Activated CD8-positive, alpha-beta memory T cell treated with anti-CD3 and anti-CD28 coated beads, Interleukin-2, amount 50 U/mL, for 1 hour (primary cell): ENCODE data around the gene MAMDC4.

ENCODE experiments used
- DNase-seq: peaks from one replicate; pipeline ENCODE4 v3.0.0-alpha.2; 2020; ENCODE audit errors: extremely low read depth

The MAMDC4 gene

GRCh38 chr9:136890661-136891060 lies 38.5 kb downstream of the MAMDC4 start:
- DNase-seq: no peak

GRCh38 chr9:136896027-136896426 lies 43.9 kb downstream of the MAMDC4 start:
- no peak for DNase-seq

DNA sequence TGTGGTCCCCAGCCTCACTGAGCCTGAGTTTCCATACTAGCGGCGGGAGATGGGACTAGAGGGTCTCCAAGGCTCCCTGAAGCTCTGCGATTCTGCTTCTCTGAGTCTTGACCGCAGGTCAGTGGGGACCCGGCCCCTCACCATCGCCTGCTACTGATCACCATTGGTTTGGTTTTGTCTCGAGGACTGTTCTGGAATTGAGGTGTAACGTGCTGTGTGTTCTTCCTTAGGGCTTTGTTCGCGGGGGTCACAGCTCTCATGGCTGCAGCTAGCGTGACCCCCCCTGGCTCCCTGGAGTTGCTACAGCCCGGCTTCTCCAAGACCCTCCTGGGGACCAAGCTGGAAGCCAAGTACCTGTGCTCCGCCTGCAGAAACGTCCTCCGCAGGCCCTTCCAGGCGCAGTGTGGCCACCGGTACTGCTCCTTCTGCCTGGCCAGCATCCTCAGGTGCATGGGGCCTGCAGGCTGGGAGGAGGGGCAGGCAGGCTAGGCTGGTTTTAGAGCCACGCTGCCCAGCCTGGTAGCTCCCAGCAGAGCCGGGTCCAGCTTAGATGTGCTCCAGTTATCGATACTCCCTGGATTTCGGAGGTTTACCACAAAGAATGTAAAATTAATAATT lies 46.4 kb downstream of the MAMDC4 start:
- no peak for DNase-seq

- no peak for DNase-seq
Measured at GRCh38 chr9:136899196-136899595, 47.0 kb downstream of the MAMDC4 start.

DNA sequence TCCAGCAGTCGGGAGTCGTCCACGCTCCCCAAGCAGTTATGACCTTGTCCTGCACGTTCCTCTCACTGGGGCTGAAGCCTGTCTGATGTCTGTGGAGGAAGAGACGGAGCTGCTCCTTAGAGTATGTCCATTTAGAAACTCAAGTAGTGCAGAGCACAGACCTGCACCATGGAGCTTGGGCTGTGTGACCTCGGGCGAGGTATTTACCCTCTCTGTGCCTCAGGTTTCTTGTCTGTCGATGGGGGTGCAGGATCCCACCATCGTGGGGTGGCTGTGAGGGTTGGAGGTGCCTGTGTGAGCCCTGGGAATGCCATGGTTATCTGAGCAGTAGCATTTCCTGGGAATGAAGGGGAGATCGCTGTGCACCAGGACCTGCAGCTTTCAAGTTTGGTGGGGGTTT lies 48.4 kb downstream of the MAMDC4 start:
- no peak for DNase-seq

- no peak for DNase-seq
Measured at GRCh38 chr9:136900988-136901515, 48.9 kb downstream of the MAMDC4 start.

DNA sequence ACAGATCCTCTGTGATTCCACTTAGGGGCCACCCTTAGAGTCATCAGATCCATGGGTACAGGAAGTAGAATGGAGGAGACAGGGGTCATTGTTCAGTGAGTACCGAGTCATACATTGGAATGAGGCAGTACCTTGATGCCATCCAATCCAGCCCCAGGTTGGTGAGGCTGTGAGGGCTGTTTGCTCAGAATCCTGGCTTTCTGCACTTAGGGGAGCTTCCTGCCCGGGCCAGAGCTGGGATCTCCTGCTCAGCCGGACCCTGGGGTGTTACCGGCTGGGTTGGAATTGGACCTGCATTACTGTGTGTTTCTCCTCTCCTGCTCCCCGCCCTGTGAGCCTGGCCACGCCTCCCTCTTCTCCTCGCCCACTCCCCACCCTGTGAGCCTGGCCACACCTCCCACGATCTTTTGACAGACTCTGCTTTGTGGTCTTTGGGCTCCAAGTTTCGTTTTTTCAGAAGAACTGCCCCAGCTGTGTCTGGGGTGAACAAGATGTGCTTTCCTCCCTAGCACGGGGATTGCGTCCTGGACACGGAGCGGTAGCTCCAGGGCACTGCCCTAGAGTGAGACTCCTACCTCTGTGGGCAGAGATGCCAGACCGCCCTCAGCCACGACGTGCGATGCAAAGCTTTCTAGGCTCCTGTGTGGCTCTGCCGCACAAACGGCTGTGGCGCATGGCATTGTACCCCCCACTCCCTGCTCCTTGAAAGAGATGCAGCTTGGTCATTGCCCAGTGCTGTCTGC lies 49.5 kb downstream of the MAMDC4 start:
- DNase-seq: peak; percentile 9

DNA sequence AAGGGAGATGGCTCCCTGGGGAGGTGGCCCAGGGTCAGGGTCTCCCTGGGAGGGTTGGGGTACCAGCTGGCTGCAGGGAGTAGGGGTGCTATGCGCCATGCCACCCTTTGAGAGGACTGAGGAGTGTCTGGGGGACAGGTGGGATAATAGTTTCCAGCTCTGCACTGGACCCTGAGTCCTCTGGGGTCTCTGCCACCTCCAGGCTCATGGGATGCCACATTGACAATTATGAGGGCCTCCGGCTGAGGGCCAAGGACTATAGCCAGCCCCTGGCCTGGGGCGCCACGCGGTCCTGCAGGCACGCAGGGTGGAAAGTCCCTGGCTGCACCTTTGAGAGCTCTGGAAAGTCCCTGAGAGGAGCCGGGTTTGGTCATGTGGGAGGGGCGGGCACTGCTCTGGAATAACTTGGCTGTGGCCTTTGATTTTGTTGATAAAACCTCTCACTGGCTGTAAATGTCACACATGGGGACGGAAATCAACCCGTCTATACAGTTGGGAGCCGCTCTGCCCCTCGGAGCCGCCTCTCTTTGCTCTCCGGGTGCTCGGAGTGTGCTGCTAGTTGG lies 50.2 kb downstream of the MAMDC4 start:
- peak; percentile 64 for DNase-seq

DNA sequence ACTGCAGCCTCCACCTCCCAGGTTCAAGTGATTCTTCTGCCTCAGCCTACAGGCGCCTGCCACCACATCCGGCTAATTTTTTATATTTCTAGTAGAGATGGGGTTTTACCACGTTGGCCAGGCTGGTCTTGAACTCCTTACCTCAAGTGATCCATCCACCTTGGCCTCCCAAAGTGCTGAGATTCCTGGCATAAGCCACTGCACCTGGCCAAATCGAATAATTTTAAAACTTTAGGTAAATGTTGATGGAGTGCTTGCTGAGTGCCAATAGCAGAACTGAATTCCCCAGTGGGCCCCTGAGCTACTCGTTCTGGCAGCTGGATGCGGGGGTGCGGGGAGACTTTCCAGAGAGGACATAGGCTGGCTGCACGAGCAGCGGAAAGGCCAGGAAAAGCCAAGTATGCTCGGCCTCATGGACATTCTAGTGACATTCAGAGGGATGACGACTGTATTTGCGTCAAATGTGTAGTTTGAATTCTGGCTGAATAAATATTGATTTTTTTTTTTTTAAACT lies 51.0 kb downstream of the MAMDC4 start:
- no peak for DNase-seq

DNA sequence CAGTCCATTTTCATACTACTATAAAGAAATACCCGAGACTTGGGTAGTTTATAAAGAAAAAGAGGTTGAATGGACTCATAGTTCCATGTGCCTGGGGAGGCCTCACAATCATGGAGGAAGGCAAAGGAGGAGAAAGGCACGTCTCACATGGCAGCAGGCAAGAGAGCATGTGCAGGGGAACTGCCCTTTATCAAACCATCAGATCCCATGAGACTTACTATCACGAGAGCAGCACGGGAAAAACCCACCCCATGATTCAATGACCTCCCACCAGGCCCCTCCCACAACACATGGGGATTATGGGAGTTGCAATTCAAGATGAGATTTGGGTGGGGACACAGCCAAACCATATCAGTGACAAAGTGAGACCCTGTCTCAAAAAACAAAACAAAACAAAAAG lies 54.1 kb downstream of the MAMDC4 start:
- no peak for DNase-seq

- no peak for DNase-seq
Measured at GRCh38 chr9:136907011-136907914, 55.1 kb downstream of the MAMDC4 start.
